ENCODE data around the gene CEBPB.

DNA sequence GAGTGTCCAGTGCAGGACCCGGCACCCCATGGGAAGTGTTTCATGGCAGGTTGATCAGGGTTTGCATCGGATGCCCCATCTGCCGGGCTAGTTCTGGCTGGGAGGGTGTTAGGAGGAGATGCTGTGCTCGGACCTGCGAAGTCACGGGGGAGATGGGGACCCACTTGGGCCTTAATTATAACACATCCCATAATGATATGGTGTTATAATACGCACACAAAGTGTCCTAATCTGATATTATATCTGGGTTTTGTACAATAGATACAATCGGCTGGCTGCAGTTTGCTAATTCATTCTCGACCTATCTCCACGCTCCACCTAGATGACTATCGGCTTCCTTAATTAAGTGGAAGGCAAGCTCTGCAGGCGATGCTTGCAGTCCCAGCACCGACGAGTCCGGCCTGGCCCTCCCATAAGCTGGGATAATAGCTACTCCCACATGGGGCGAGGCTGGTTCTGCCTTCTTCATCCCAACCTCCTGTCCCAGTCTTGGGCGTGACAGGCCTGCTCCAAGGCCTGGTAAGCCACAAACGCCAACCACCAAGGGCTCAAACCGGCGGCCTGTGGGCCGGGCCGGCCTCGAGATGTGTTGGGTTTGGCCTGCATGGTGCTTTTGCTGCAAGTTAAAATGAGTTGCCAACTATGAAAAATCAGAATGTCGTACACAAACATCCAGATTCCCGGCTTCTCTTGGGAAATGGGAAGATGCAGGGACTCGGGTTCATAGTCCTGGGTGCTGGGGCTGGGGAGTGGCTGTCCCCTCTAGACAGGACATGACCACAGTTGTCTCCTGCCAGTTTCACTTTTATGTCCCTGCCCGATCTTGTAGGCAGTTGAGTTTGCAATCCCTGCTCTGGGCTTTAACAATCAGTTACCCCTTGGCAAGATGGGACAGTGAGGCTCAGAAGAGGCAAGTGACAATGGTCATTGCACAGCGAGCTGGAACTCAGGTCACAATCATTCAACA is 32.7 kb downstream of the CEBPB start:
- TF ChIP-seq, protein P1, sequence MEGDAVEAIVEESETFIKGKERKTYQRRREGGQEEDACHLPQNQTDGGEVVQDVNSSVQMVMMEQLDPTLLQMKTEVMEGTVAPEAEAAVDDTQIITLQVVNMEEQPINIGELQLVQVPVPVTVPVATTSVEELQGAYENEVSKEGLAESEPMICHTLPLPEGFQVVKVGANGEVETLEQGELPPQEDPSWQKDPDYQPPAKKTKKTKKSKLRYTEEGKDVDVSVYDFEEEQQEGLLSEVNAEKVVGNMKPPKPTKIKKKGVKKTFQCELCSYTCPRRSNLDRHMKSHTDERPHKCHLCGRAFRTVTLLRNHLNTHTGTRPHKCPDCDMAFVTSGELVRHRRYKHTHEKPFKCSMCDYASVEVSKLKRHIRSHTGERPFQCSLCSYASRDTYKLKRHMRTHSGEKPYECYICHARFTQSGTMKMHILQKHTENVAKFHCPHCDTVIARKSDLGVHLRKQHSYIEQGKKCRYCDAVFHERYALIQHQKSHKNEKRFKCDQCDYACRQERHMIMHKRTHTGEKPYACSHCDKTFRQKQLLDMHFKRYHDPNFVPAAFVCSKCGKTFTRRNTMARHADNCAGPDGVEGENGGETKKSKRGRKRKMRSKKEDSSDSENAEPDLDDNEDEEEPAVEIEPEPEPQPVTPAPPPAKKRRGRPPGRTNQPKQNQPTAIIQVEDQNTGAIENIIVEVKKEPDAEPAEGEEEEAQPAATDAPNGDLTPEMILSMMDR (IDR thresholded peaks at IDR 0.05) = no peak
- no peak for TF ChIP-seq POLR2AphosphoS5 (IDR thresholded peaks at IDR 0.05)

All from esophagus muscularis mucosa (tissue), 3 donors.